ENCODE data around the gene CFAP119. TPM values are rescaled to one million over a fixed set of nuclear protein-coding genes. Genes with fewer than 3 reads are reported as not detected.

Gene CFAP119
- total and polyA plus RNA-seq, 9 of the 15 experiments (the other 6 are each of a cell fraction or from before 2014, with no cell fraction given), result 5.5 to 33.7 (median 9.6) TPM

DNA sequence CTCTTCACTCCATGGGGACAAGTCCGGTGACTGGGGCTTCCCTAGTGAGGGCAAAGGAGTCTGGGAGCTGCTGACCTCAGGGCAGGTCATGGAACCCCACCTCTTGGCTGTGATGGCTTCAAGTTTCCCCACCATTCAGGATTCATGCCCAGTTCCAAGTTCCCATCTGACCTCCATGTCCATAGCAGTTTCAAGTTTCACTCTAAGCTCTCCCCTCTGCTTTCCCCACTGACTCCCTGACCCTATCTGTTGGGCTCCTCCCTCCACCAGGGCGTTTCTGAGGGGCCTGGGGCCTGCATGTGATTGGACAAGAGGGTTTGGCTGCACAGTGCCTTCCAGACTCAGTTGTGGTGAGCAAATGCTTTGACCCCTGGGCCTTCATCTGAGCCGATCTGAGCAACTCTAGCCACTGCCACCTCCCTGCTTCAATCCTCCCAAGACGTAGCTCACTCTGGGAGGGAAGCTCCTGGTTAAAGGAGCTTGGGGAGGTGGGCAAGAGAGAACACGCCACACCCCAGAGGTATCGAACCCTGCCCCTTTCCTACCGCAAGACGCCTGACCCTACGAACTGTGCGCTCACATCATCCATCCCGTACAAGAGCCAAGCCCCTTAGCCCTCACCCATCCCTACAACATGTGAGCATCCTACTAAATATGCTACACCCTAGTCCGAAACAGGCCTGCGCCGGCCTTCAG, 16.8 kb upstream of the CFAP119 start (continued):
- no peak for TF ChIP-seq CBX2 (IDR thresholded peaks at IDR 0.05; ENCODE audit: insufficient read depth, low read length, poor library complexity, severe bottlenecking)
- no peak for TF ChIP-seq ZKSCAN8 (CRISPR knock-in tag; IDR thresholded peaks at IDR 0.05)
- no peak for TF ChIP-seq KDM2B (CRISPR knock-in tag; IDR thresholded peaks at IDR 0.05)
- TF ChIP-seq, protein P1, sequence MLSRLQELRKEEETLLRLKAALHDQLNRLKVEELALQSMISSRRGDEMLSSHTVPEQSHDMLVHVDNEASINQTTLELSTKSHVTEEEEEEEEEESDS (CRISPR knock-in tag; IDR thresholded peaks at IDR 0.05), result no peak
- no peak for TF ChIP-seq ZNF644 (tag; IDR thresholded peaks at IDR 0.05; ENCODE audit: low read depth)
- TF ChIP-seq, protein P2, sequence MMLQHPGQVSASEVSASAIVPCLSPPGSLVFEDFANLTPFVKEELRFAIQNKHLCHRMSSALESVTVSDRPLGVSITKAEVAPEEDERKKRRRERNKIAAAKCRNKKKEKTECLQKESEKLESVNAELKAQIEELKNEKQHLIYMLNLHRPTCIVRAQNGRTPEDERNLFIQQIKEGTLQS (IDR thresholded peaks at IDR 0.05), result no peak
- TF ChIP-seq, protein P2 (CRISPR knock-in tag; conservative IDR thresholded peaks at IDR 0.05), result no peak
- 0 out of 2 replicates have a peak, but pooled peaks have one; percentile 23 for TF ChIP-seq GABPB1 (CRISPR knock-in tag; IDR thresholded peaks at IDR 0.05)
- TF ChIP-seq CTBP1 (IDR thresholded peaks at IDR 0.05; ENCODE audit: borderline replicate concordance), result no peak
- TF ChIP-seq, protein P3, sequence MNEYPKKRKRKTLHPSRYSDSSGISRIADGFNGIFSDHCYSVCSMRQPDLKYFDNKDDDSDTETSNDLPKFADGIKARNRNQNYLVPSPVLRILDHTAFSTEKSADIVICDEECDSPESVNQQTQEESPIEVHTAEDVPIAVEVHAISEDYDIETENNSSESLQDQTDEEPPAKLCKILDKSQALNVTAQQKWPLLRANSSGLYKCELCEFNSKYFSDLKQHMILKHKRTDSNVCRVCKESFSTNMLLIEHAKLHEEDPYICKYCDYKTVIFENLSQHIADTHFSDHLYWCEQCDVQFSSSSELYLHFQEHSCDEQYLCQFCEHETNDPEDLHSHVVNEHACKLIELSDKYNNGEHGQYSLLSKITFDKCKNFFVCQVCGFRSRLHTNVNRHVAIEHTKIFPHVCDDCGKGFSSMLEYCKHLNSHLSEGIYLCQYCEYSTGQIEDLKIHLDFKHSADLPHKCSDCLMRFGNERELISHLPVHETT (CRISPR knock-in tag; conservative IDR thresholded peaks at IDR 0.05 in 1 of 2, IDR thresholded peaks at IDR 0.05 in 1 of 2), result no peak
- peak; percentile 99 for TF ChIP-seq MIER1 (IDR thresholded peaks at IDR 0.05; ENCODE audit: low read depth)
- 0 out of 2 replicates have a peak, but pooled peaks have one; percentile 29 for TF ChIP-seq CXXC5 (CRISPR knock-in tag; IDR thresholded peaks at IDR 0.05)
- TF ChIP-seq ZNF146 (CRISPR knock-in tag; IDR thresholded peaks at IDR 0.05; ENCODE audit: unreplicated experiment), result no peak
- TF ChIP-seq HMG20A (CRISPR knock-in tag; conservative IDR thresholded peaks at IDR 0.05), result no peak
- TF ChIP-seq KAT7 (CRISPR knock-in tag; IDR thresholded peaks at IDR 0.05; ENCODE audit: borderline replicate concordance), result no peak
- TF ChIP-seq, protein P4, sequence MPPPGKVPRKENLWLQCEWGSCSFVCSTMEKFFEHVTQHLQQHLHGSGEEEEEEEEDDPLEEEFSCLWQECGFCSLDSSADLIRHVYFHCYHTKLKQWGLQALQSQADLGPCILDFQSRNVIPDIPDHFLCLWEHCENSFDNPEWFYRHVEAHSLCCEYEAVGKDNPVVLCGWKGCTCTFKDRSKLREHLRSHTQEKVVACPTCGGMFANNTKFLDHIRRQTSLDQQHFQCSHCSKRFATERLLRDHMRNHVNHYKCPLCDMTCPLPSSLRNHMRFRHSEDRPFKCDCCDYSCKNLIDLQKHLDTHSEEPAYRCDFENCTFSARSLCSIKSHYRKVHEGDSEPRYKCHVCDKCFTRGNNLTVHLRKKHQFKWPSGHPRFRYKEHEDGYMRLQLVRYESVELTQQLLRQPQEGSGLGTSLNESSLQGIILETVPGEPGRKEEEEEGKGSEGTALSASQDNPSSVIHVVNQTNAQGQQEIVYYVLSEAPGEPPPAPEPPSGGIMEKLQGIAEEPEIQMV (tag; conservative IDR thresholded peaks at IDR 0.05; ENCODE audit: low read depth), result no peak
- TF ChIP-seq, protein P5, sequence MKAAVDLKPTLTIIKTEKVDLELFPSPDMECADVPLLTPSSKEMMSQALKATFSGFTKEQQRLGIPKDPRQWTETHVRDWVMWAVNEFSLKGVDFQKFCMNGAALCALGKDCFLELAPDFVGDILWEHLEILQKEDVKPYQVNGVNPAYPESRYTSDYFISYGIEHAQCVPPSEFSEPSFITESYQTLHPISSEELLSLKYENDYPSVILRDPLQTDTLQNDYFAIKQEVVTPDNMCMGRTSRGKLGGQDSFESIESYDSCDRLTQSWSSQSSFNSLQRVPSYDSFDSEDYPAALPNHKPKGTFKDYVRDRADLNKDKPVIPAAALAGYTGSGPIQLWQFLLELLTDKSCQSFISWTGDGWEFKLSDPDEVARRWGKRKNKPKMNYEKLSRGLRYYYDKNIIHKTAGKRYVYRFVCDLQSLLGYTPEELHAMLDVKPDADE (conservative IDR thresholded peaks at IDR 0.05; ENCODE audit: control insufficient read depth, low read depth, low read length), result no peak
- TF ChIP-seq SMAD2 (IDR thresholded peaks at IDR 0.05; ENCODE audit: low read depth, low read length), result no peak
- peak; percentile 55 for TF ChIP-seq POLR2G (IDR thresholded peaks at IDR 0.05; ENCODE audit: low read depth, low read length)
- no peak for TF ChIP-seq ELF4 (CRISPR knock-in tag; IDR thresholded peaks at IDR 0.05)
- no peak for TF ChIP-seq ZBTB8A (IDR thresholded peaks at IDR 0.05; ENCODE audit: partially characterized antibody)

Measured in K562 (cell line).